ENCODE results near the gene BRMS1.
"Not testable (repeated sequence)": the region's sequence is repeated elsewhere in the genome, so short reads cannot be mapped to it uniquely, and the experiment has no call there.

The BRMS1 gene

GRCh38 chr11:66344550-66345315, at the start of gene BRMS1:
TSS of gene BRMS1 (minus strand) at chr11:66345104. CDS start at chr11:66342234, 2,870 bp downstream.
- Histone ChIP-seq H3K27me3 (ENCODE audit: control insufficient read depth, insufficient read depth, low read length) (no peaks in the 10 kb centered on the region), H3K9ac (ENCODE audit: low read length) (peak within 1 kb of the TSS; percentile 86)

GRCh38 chr11:66393954-66394353, 49.0 kb upstream of the BRMS1 start:
- Histone ChIP-seq H3K9me3 (ENCODE audit: control insufficient read depth, low read length) (no peaks in the 10 kb centered on the region), H3K27me3 (ENCODE audit: control insufficient read depth, insufficient read depth, low read length) (no peaks in the 10 kb centered on the region), H3K9ac (ENCODE audit: low read length) (no peak overlapping the region), H3K4me1 (ENCODE audit: control insufficient read depth, insufficient read depth, low read length) (no peaks in the 10 kb centered on the region), H3K36me3 (ENCODE audit: control insufficient read depth, insufficient read depth, low read length) (no peaks in the 10 kb centered on the region), H3K4me3 (ENCODE audit: low read length) (no peak overlapping the region)

More at GRCh38 chr11:66344550-66345315, at the start of gene BRMS1:
- Histone ChIP-seq H3K9me3 (ENCODE audit: control insufficient read depth, low read length) (no peaks in the 10 kb centered on the region), H3K36me3 (ENCODE audit: control insufficient read depth, insufficient read depth, low read length) (peaks cover 19% of the 10 kb centered on the region), H3K4me1 (ENCODE audit: control insufficient read depth, insufficient read depth, low read length) (peaks cover 38% of the 10 kb centered on the region), H3K4me3 (ENCODE audit: low read length) (peak within 1 kb of the TSS; percentile 78)

- Histone ChIP-seq H3K9me3 (ENCODE audit: control insufficient read depth, low read length) (no peaks in the 10 kb centered on the region), H3K4me1 (ENCODE audit: control insufficient read depth, insufficient read depth, low read length) (peaks cover 6% of the 10 kb centered on the region), H3K4me3 (ENCODE audit: low read length) (no peak overlapping the region), H3K36me3 (ENCODE audit: control insufficient read depth, insufficient read depth, low read length) (no peaks in the 10 kb centered on the region), H3K9ac (ENCODE audit: low read length) (no peak overlapping the region), H3K27me3 (ENCODE audit: control insufficient read depth, insufficient read depth, low read length) (no peaks in the 10 kb centered on the region)
Measured at GRCh38 chr11:66391322-66391721, 46.4 kb upstream of the BRMS1 start.

- Histone ChIP-seq H3K9me3 (ENCODE audit: control insufficient read depth, low read length) (no peaks in the 10 kb centered on the region), H3K4me3 (ENCODE audit: low read length) (no peak overlapping the region), H3K36me3 (ENCODE audit: control insufficient read depth, insufficient read depth, low read length) (no peaks in the 10 kb centered on the region), H3K9ac (ENCODE audit: low read length) (no peak overlapping the region), H3K27me3 (ENCODE audit: control insufficient read depth, insufficient read depth, low read length) (no peaks in the 10 kb centered on the region), H3K4me1 (ENCODE audit: control insufficient read depth, insufficient read depth, low read length) (peaks cover 9% of the 10 kb centered on the region)
Measured at GRCh38 chr11:66388780-66389386, 44.0 kb upstream of the BRMS1 start.

- no peak overlapping the region for H3K4me3 ChIP-seq (ENCODE audit: low read length)
- no peaks in the 10 kb centered on the region for H3K36me3 ChIP-seq (ENCODE audit: control insufficient read depth, insufficient read depth, low read length)
- H3K9ac ChIP-seq (ENCODE audit: low read length) = peak overlapping the region; percentile 44
- H3K4me1 ChIP-seq (ENCODE audit: control insufficient read depth, insufficient read depth, low read length) = peaks cover 9% of the 10 kb centered on the region
- H3K9me3 ChIP-seq (ENCODE audit: control insufficient read depth, low read length) = no peaks in the 10 kb centered on the region
- no peaks in the 10 kb centered on the region for H3K27me3 ChIP-seq (ENCODE audit: control insufficient read depth, insufficient read depth, low read length)
Measured at GRCh38 chr11:66386171-66387069, 41.5 kb upstream of the BRMS1 start.

- not testable (repeated sequence) for H3K27me3 ChIP-seq (ENCODE audit: control insufficient read depth, insufficient read depth, low read length); H3K9me3 ChIP-seq (ENCODE audit: control insufficient read depth, low read length); H3K4me3 ChIP-seq (ENCODE audit: low read length); H3K4me1 ChIP-seq (ENCODE audit: control insufficient read depth, insufficient read depth, low read length); H3K36me3 ChIP-seq (ENCODE audit: control insufficient read depth, insufficient read depth, low read length); H3K9ac ChIP-seq (ENCODE audit: low read length)
Measured at GRCh38 chr11:66384316-66384715, 39.4 kb upstream of the BRMS1 start.

- H3K4me3 ChIP-seq (ENCODE audit: low read length); H3K4me1 ChIP-seq (ENCODE audit: control insufficient read depth, insufficient read depth, low read length); H3K9ac ChIP-seq (ENCODE audit: low read length); H3K9me3 ChIP-seq (ENCODE audit: control insufficient read depth, low read length); H3K27me3 ChIP-seq (ENCODE audit: control insufficient read depth, insufficient read depth, low read length); H3K36me3 ChIP-seq (ENCODE audit: control insufficient read depth, insufficient read depth, low read length): not testable (repeated sequence)
Measured at GRCh38 chr11:66380264-66380663, 35.4 kb upstream of the BRMS1 start.

GRCh38 chr11:66373690-66374287, 28.9 kb upstream of the BRMS1 start:
- H3K27me3 ChIP-seq (ENCODE audit: control insufficient read depth, insufficient read depth, low read length); H3K4me3 ChIP-seq (ENCODE audit: low read length); H3K36me3 ChIP-seq (ENCODE audit: control insufficient read depth, insufficient read depth, low read length); H3K4me1 ChIP-seq (ENCODE audit: control insufficient read depth, insufficient read depth, low read length); H3K9ac ChIP-seq (ENCODE audit: low read length); H3K9me3 ChIP-seq (ENCODE audit: control insufficient read depth, low read length): not testable (repeated sequence)

GRCh38 chr11:66373265-66373664, 28.4 kb upstream of the BRMS1 start:
- peaks cover 9% of the 10 kb centered on the region for H3K4me1 ChIP-seq (ENCODE audit: control insufficient read depth, insufficient read depth, low read length)
- H3K9ac ChIP-seq (ENCODE audit: low read length) = no peak overlapping the region
- no peak overlapping the region for H3K4me3 ChIP-seq (ENCODE audit: low read length)
- no peaks in the 10 kb centered on the region for H3K9me3 ChIP-seq (ENCODE audit: control insufficient read depth, low read length)
- peaks cover 6% of the 10 kb centered on the region for H3K27me3 ChIP-seq (ENCODE audit: control insufficient read depth, insufficient read depth, low read length)
- no peaks in the 10 kb centered on the region for H3K36me3 ChIP-seq (ENCODE audit: control insufficient read depth, insufficient read depth, low read length)

GRCh38 chr11:66371627-66372415, 26.9 kb upstream of the BRMS1 start, which contains the start of gene SLC29A2:
TSS of gene SLC29A2 (minus strand) at chr11:66371760. CDS start at chr11:66371591, 169 bp downstream.
- H3K4me1 ChIP-seq (ENCODE audit: control insufficient read depth, insufficient read depth, low read length) = peaks cover 9% of the 10 kb centered on the region
- peak within 1 kb of the TSS; percentile 26 for H3K4me3 ChIP-seq (ENCODE audit: low read length)
- H3K36me3 ChIP-seq (ENCODE audit: control insufficient read depth, insufficient read depth, low read length) = no peaks in the 10 kb centered on the region
- peak within 1 kb of the TSS; percentile 64 for H3K9ac ChIP-seq (ENCODE audit: low read length)
- peaks cover 6% of the 10 kb centered on the region for H3K27me3 ChIP-seq (ENCODE audit: control insufficient read depth, insufficient read depth, low read length)
- no peaks in the 10 kb centered on the region for H3K9me3 ChIP-seq (ENCODE audit: control insufficient read depth, low read length)

Data from mucosa of stomach (tissue), 1 donor.